SU-DHL-6 (cell line): ENCODE results near the gene PLEKHF1.

Experiments
- H2AFZ ChIP-seq: fragments of 200-600 bp; sonication (generic); 2 replicates; pipeline ENCODE4 v1.6.1; 2014; ENCODE audit warnings: low read depth, mild to moderate bottlenecking, moderate library complexity, mixed read lengths, antibody characterized with exemption, low read length; ENCODE audit not compliant: severe bottlenecking
- H3F3A ChIP-seq: fragments of 200-600 bp; shearing (Covaris generic); 2 replicates; pipeline ENCODE4 v1.6.0; 2016; ENCODE audit warnings: antibody characterized with exemption, mild to moderate bottlenecking; ENCODE audit not compliant: insufficient read depth
- H3K27ac ChIP-seq: fragments of 200-600 bp; sonication (generic); 2 replicates; pipeline ENCODE4 v1.5.1; 2016; ENCODE audit warnings: low read depth, mild to moderate bottlenecking, low read length, moderate library complexity, mixed read lengths
- H3K27me3 ChIP-seq: fragments of 200-600 bp; sonication (generic), shearing (Covaris generic); 2 replicates; pipeline ENCODE4 v1.6.0; 2014; ENCODE audit warnings: mild to moderate bottlenecking, low read length
- H3K36me3 ChIP-seq: fragments of 200-600 bp; sonication (generic); 2 replicates; pipeline ENCODE4 v1.6.1; 2014; ENCODE audit warnings: mild to moderate bottlenecking, low read length, mixed read lengths
- H3K4me2 ChIP-seq: fragments of 300-600, 200-600 bp; shearing (Covaris generic), sonication (generic); 2 replicates; pipeline ENCODE4 v1.6.0; 2014; ENCODE audit warnings: low read length, low read depth, mild to moderate bottlenecking; ENCODE audit not compliant: poor library complexity, severe bottlenecking
- H3K4me3 ChIP-seq: fragments of 200-600 bp; sonication (generic); 2 replicates; pipeline ENCODE4 v1.5.1; 2014; ENCODE audit warnings: antibody characterized with exemption, low read length, mild to moderate bottlenecking, mixed read lengths; ENCODE audit not compliant: insufficient read depth, poor library complexity, severe bottlenecking
- H3K79me2 ChIP-seq: fragments of 200-600 bp; sonication (generic); 2 replicates; pipeline ENCODE4 v1.6.1; 2014; ENCODE audit warnings: mild to moderate bottlenecking, low read length, moderate library complexity; ENCODE audit not compliant: insufficient read depth
- H3K9ac ChIP-seq: fragments of 200-600 bp; sonication (generic); 2 replicates; pipeline ENCODE4 v1.7.0; 2014; ENCODE audit warnings: mild to moderate bottlenecking, low read length
- H3K9me2 ChIP-seq: fragments of 200-600 bp; sonication (generic); replicated peaks from 2 replicates; pipeline ENCODE4 v1.6.1; 2014; ENCODE audit warnings: low read length; ENCODE audit not compliant: insufficient read depth
- H3K9me3 ChIP-seq: fragments of 200-600 bp; sonication (generic); 2 replicates; pipeline ENCODE4 v1.6.1; 2014; ENCODE audit warnings: low read length, mixed read lengths; ENCODE audit not compliant: insufficient read depth
- H4K20me1 ChIP-seq: fragments of 200-600 bp; sonication (generic); 2 replicates; pipeline ENCODE4 v1.6.1; 2014; ENCODE audit warnings: low read depth, mild to moderate bottlenecking, antibody characterized with exemption, low read length, moderate library complexity, mixed read lengths
- EZH2phosphoT487 ChIP-seq: fragments of 200-600 bp; sonication (generic), shearing (Covaris generic); conservative IDR thresholded peaks from 2 replicates; pipeline ENCODE4 v1.6.1; 2018; ENCODE audit warnings: mild to moderate bottlenecking, antibody characterized with exemption, low read length, moderate library complexity, mixed read lengths
- TF ChIP-seq, protein P1 (sequence below): fragments of 200-600 bp; sonication (generic); IDR thresholded peaks from one replicate; pipeline ENCODE4 v1.5.1; 2017; ENCODE audit warnings: antibody characterized with exemption, mild to moderate bottlenecking, low read length, moderate library complexity; ENCODE audit not compliant: insufficient read depth, poor library complexity, severe bottlenecking

PLEKHF1 gene

DNA sequence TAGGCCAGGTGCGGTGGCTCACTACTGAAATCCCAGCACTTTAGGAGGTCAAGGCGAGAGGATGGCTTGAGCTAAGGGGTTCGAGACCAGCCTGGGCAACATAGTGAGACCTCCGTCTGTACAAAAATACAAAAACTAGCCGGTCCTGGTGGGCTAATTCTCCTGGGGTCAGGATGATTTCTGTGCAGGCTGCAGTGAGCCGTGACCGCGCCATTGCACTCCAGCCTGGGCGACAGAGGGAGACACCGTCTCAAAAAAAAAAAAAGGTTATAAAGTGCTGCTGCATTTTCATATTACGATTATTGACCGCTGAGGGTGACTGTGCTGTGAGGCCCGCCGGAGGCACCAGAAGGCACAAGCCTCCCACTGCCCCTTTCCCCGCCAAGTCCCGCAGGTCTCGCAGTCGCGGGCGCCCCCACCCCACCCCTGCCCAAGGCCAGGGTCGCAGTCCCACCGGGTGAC is 477 bp upstream of the PLEKHF1 start:
- H3K79me2 ChIP-seq: no peaks in the 10 kb centered on the region
- peak overlapping the region; percentile 62 for H3K4me2 ChIP-seq
- peak overlapping the region; percentile 67 for H3K9ac ChIP-seq
- H4K20me1 ChIP-seq: no peaks in the 10 kb centered on the region
- H3K9me2 ChIP-seq: no peaks in the 10 kb centered on the region
- no peaks in the 10 kb centered on the region for H3K36me3 ChIP-seq
- no peaks in the 10 kb centered on the region for H3K9me3 ChIP-seq
- TF ChIP-seq, protein P1, sequence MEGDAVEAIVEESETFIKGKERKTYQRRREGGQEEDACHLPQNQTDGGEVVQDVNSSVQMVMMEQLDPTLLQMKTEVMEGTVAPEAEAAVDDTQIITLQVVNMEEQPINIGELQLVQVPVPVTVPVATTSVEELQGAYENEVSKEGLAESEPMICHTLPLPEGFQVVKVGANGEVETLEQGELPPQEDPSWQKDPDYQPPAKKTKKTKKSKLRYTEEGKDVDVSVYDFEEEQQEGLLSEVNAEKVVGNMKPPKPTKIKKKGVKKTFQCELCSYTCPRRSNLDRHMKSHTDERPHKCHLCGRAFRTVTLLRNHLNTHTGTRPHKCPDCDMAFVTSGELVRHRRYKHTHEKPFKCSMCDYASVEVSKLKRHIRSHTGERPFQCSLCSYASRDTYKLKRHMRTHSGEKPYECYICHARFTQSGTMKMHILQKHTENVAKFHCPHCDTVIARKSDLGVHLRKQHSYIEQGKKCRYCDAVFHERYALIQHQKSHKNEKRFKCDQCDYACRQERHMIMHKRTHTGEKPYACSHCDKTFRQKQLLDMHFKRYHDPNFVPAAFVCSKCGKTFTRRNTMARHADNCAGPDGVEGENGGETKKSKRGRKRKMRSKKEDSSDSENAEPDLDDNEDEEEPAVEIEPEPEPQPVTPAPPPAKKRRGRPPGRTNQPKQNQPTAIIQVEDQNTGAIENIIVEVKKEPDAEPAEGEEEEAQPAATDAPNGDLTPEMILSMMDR: no peak
- TF ChIP-seq EZH2phosphoT487: no peak
- no peaks in the 10 kb centered on the region for H3K27me3 ChIP-seq
- no peak overlapping the region for H3K27ac ChIP-seq
- no peaks in the 10 kb centered on the region for H3F3A ChIP-seq
- H3K4me3 ChIP-seq: peak overlapping the region; percentile 86
- peak overlapping the region; percentile 78 for H2AFZ ChIP-seq

DNA sequence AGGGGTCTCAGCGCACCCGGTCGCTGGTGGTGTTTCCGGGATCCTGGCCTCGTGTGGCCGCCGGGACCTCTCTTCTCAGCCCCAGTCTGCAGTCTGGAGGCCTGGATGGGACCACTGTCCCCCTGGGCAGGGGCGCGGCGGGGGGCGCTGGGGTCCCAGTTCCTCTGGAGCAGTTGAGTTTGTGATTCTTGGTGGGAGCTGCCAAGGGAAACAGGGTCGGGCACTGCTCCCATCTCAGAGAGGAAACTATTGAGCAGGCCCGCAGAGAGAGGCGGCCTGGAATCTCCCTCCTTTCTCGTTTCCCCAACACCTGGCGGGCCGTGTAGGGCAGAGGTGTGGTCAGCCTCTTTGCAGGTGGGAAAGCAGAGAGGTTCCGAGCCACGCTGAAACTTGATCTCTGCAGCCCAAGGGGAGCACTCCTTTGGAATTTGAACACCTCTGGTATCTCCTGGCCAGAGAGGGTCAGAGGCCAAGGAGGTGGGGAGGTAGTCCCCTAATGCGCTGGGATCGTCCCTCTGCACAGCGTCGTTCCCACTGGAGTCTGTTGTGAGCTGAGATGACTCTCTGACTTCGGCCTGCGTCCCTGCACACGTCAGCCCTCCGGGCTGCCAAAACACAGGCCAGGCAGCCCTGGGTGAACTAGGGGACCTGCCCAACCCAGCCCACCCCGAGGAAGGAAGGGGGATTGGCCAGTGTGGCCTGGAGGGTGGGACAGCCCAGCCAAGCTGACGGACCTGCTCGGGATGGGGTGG is 741 bp downstream of the PLEKHF1 start:
- Histone ChIP-seq H3K36me3 (no peaks in the 10 kb centered on the region), H3F3A (no peaks in the 10 kb centered on the region), H3K4me2 (peak overlapping the region; percentile 62), H3K79me2 (no peaks in the 10 kb centered on the region), H4K20me1 (no peaks in the 10 kb centered on the region), H2AFZ (peak overlapping the region; percentile 78), H3K4me3 (peak overlapping the region; percentile 86), H3K9me2 (no peaks in the 10 kb centered on the region), H3K27ac (no peak overlapping the region), H3K9ac (peak overlapping the region; percentile 67), H3K9me3 (no peaks in the 10 kb centered on the region), H3K27me3 (no peaks in the 10 kb centered on the region)
- TF ChIP-seq, protein P1: no peak
- no peak for TF ChIP-seq EZH2phosphoT487

DNA sequence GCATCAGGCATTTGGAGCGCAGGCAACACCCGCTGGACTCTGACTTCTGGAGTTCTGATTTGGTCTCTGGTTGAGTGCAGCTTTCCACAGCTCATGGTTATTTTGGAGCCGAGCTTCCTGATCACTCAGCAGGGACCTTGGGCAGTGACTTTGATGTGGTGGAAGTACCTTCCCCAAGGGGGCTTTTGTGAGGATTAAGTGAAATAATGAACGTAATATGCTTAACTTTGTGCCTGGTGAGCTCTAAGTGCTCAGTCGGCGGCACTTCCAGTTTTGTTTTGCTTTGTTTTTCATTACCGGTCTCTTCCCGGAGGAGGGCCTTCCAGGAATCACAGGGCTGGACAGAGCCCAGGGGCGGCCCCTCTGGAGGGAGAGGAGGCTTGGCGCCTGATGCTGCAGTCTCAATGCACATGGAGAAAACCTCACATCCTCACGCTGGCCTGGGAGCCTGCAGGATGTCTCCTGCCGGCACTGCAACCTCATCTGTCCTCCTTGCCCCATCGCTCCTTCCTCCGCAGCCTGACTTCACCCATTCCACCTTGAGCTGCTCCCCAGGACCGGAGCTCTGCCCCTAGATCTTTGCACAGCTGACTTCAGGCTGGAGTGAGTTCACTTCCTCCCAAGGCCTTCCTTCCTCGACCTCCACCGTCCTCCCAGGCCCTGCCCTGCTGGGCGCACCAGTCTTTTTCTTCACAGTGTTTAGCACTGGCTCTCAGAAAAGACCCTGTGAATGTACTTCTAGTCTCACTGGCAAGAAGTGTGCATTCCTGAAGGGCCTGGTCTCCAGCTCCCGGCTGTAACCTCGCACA is 1.5 kb downstream of the PLEKHF1 start:
- no peaks in the 10 kb centered on the region for H3K9me3 ChIP-seq

More for the DNA sequence above, 1.5 kb downstream of the PLEKHF1 start:
- Histone ChIP-seq H3K9ac (no peak overlapping the region), H3K27ac (no peak overlapping the region), H3F3A (no peaks in the 10 kb centered on the region), H4K20me1 (no peaks in the 10 kb centered on the region), H3K36me3 (no peaks in the 10 kb centered on the region), H3K4me3 (no peak overlapping the region), H3K27me3 (no peaks in the 10 kb centered on the region), H3K79me2 (no peaks in the 10 kb centered on the region), H3K4me2 (no peak overlapping the region), H3K9me2 (no peaks in the 10 kb centered on the region), H2AFZ (no peak overlapping the region)
- TF ChIP-seq EZH2phosphoT487: no peak
- TF ChIP-seq, protein P1: no peak
